ENCODE data around the gene SLC43A3.

DNA sequence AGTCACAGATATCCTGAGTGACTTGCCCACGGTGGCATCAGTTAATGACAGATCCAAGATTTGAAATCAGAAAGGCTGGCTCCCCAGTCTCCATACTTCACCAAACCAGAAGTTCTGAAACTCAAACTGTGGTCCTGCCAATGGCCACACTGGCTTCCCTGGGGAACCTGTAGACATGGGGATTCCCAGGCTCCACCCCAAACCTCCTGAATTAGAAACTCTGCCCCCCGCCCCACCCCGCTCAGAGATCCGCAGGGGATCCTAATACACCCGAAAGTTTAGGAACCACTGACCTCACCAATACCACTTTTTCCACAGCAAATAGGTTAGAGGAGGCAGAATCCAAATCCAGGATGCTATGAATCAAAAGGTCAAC is 48.7 kb upstream of the SLC43A3 start:
- TF ChIP-seq, protein P1, sequence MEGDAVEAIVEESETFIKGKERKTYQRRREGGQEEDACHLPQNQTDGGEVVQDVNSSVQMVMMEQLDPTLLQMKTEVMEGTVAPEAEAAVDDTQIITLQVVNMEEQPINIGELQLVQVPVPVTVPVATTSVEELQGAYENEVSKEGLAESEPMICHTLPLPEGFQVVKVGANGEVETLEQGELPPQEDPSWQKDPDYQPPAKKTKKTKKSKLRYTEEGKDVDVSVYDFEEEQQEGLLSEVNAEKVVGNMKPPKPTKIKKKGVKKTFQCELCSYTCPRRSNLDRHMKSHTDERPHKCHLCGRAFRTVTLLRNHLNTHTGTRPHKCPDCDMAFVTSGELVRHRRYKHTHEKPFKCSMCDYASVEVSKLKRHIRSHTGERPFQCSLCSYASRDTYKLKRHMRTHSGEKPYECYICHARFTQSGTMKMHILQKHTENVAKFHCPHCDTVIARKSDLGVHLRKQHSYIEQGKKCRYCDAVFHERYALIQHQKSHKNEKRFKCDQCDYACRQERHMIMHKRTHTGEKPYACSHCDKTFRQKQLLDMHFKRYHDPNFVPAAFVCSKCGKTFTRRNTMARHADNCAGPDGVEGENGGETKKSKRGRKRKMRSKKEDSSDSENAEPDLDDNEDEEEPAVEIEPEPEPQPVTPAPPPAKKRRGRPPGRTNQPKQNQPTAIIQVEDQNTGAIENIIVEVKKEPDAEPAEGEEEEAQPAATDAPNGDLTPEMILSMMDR (IDR thresholded peaks at IDR 0.05; ENCODE audit: low read depth, low read length, poor library complexity, severe bottlenecking): no peak
- no peak for TF ChIP-seq EZH2phosphoT487 (IDR thresholded peaks at IDR 0.05; ENCODE audit: borderline replicate concordance, low read length)

All from DOHH2 (cell line).